ENCODE results near the gene SRGAP1. TPM values are rescaled to one million over a fixed set of nuclear protein-coding genes. Genes with fewer than 3 reads are reported as not detected.

The SRGAP1 gene
- total and polyA plus RNA-seq, 2 donors from 2014 or later, result 1.8 to 13.5 TPM

GRCh38 chr12:64081008-64081404, 236.5 kb downstream of the SRGAP1 start:
- TF ChIP-seq CTCF (IDR thresholded peaks at IDR 0.05; ENCODE audit: borderline replicate concordance, extremely low read depth, insufficient read depth), result no peak
- Histone ChIP-seq H3K4me1 (ENCODE audit: control insufficient read depth in 2 of 3, insufficient read depth in 2 of 3, low read depth in 1 of 3, low read length in 3 of 3) (peaks cover 0 to 14% (median 4%) of the 10 kb centered on the region in 3 donors), H3K9ac (ENCODE audit: low read length in 3 of 3) (no peak overlapping the region), H3K27ac (ENCODE audit: low read depth in 2 of 2, low read length in 2 of 2) (no peak overlapping the region), H3K4me3 (ENCODE audit: low read length in 3 of 3) (no peak overlapping the region), H3K9me3 (ENCODE audit: control insufficient read depth in 2 of 3, insufficient read depth in 1 of 3, low read length in 3 of 3) (no peaks in the 10 kb centered on the region), H3K36me3 (ENCODE audit: control insufficient read depth in 2 of 3, insufficient read depth in 3 of 3, low read length in 3 of 3) (peaks cover 0 to 8% (median 0%) of the 10 kb centered on the region in 3 donors), H3K27me3 (ENCODE audit: control insufficient read depth, insufficient read depth, low read length) (no peaks in the 10 kb centered on the region)
- intact Hi-C loops (cut with DNase I), result no loop called here
- no peak for FAIRE-seq
- DNase-seq, result no peak

- H3K4me1 ChIP-seq (ENCODE audit: control insufficient read depth in 2 of 3, insufficient read depth in 2 of 3, low read depth in 1 of 3, low read length in 3 of 3), result peaks cover 0 to 14% (median 4%) of the 10 kb centered on the region in 3 donors
- DNase-seq, result no peak
- intact Hi-C loops (cut with DNase I), result no loop called here
These were observed 237.6 kb downstream of the SRGAP1 start for GRCh38 chr12:64082116-64082515.

GRCh38 chr12:64082866-64083268, 238.4 kb downstream of the SRGAP1 start:
- intact Hi-C loops (cut with DNase I), result no loop called here
- TF ChIP-seq CTCF (IDR thresholded peaks at IDR 0.05; ENCODE audit: borderline replicate concordance, extremely low read depth, insufficient read depth), result no peak
- peak overlapping the region in 1 of 3 donors; percentile 29 for H3K9ac ChIP-seq (ENCODE audit: low read length in 3 of 3)
- H3K4me1 ChIP-seq (ENCODE audit: control insufficient read depth in 2 of 3, insufficient read depth in 2 of 3, low read depth in 1 of 3, low read length in 3 of 3), result peaks cover 0 to 14% (median 4%) of the 10 kb centered on the region in 3 donors
- H3K27me3 ChIP-seq (ENCODE audit: control insufficient read depth, insufficient read depth, low read length), result no peaks in the 10 kb centered on the region
- DNase-seq, result no peak
- peak overlapping the region in 2 of 3 donors; percentile 1 to 2 for H3K4me3 ChIP-seq (ENCODE audit: low read length in 3 of 3)
- H3K36me3 ChIP-seq (ENCODE audit: control insufficient read depth in 2 of 3, insufficient read depth in 3 of 3, low read length in 3 of 3), result peaks cover 0 to 8% (median 0%) of the 10 kb centered on the region in 3 donors
- no peaks in the 10 kb centered on the region for H3K9me3 ChIP-seq (ENCODE audit: control insufficient read depth in 2 of 3, insufficient read depth in 1 of 3, low read length in 3 of 3)
- H3K27ac ChIP-seq (ENCODE audit: low read depth in 2 of 2, low read length in 2 of 2), result peak overlapping the region; percentile 24 to 33
- FAIRE-seq, result no peak

More at GRCh38 chr12:64082116-64082515, 237.6 kb downstream of the SRGAP1 start:
- H3K9ac ChIP-seq (ENCODE audit: low read length in 3 of 3), result no peak overlapping the region
- FAIRE-seq, result no peak
- TF ChIP-seq CTCF (IDR thresholded peaks at IDR 0.05; ENCODE audit: borderline replicate concordance, extremely low read depth, insufficient read depth), result no peak
- H3K9me3 ChIP-seq (ENCODE audit: control insufficient read depth in 2 of 3, insufficient read depth in 1 of 3, low read length in 3 of 3), result no peaks in the 10 kb centered on the region
- H3K27ac ChIP-seq (ENCODE audit: low read depth in 2 of 2, low read length in 2 of 2), result no peak overlapping the region
- H3K36me3 ChIP-seq (ENCODE audit: control insufficient read depth in 2 of 3, insufficient read depth in 3 of 3, low read length in 3 of 3), result peaks cover 0 to 8% (median 0%) of the 10 kb centered on the region in 3 donors
- H3K27me3 ChIP-seq (ENCODE audit: control insufficient read depth, insufficient read depth, low read length), result no peaks in the 10 kb centered on the region
- no peak overlapping the region for H3K4me3 ChIP-seq (ENCODE audit: low read length in 3 of 3)

Data from kidney (tissue), 14 donors.